GM21447 (cell line): ENCODE data around the gene CBX1.
"Not testable (repeated sequence)": the region's sequence is repeated elsewhere in the genome, so short reads cannot be mapped to it uniquely, and the experiment has no call there.

Experiments
- ATAC-seq: cut with Tn5 transposase; IDR thresholded peaks from one replicate; pipeline ENCODE4 v1.9.1; 2021; ENCODE audit not compliant: unreplicated experiment

CBX1 gene

DNA sequence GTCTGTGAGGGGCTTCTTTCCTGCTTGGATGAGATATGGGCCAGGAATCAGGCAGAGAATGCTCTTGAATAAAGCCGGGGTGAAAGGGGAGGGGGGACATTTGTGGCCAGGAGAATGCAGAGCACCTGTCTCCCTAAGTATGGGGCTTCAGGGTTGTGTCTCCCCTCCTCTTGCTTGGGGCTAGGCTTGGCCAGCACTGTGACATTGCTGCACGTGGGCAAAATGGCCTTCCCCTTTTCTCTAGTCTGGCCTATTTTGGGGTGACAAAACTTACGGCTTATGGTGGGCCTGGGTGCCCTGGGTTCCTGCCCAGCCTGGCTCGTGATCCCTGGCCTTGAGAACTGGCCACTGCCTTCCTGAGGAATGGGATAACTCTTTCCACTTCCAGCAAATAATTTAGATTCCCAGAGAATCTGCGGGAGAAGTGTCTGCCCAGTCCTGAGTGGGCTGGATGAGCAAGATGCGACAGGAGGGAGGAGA is 47.5 kb downstream of the CBX1 start:
- no peak for ATAC-seq

DNA sequence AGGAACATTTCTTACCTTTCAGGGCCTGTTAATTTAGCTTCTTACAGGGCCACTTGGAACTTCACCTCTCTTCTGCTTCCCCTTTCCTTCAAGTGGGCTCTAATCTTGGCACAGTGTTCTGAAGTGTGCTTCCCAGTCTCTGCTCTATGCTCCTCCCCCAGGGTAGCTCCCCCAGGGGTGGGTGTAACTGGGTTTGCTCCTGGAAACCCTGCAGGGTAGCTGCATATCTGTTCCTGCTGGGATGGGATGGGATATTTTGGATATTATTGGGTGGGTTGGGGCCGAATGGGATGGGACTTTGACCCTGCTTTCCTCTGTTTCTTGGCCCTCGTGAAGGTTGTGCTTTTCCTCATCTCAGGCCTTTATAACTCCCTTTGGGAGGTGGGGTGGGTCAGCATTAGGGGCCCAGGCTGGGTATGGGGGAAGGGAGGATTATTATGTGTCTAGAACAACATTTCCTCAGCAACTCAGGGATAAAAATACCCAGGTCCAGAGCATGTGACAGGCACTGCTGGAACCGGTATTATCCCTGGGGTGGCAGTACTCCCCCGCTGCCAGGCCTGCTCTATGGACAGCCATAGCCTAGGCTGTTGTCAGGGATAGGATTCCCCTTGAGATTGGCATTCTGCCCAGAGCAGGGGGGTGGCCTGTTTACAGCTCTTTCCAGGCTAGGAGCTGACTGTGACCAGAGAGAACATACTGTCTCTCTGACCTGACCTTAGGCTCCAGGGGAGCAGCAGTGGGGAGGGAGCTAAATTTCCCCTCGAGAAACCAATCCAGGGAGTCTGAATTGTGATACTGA is 48.1 kb downstream of the CBX1 start:
- no peak for ATAC-seq

DNA sequence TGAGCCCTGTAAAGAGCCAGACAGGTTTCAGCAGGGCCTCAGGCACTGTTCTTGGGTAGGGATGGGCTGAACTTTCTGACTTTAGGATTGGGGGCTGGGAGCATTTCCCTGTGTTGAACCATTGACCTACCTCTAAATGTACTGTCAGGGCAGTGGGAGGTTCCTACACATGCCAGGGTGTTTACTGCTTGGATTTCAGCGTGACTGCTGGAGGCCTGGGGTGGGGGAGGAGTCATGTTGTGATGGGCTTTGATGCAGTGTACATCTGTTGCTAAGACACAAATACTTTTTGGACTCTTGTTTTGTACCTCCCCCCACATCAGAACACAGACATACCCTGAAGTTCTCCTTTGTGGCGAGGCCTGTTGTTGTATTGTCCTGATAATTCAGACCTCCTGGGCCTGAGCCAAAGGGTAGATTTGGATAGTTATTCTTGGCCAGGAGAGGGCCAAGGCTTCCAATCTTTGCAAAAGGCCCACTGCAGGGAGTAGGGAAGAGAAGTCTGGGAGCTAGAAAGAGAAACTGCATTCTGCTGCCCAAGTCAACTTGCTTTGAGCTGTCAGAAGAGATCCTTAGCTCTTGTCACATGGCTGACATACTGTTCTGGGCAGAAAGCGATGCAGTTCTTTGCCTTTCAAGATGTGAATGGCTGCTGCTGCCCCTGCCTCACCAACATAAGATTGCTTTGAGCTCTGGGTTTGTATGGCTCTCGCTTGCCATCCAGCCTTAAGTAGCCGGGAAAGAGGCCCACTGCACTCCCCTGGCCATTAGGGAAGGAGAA is 49.4 kb downstream of the CBX1 start:
- ATAC-seq: no peak

DNA sequence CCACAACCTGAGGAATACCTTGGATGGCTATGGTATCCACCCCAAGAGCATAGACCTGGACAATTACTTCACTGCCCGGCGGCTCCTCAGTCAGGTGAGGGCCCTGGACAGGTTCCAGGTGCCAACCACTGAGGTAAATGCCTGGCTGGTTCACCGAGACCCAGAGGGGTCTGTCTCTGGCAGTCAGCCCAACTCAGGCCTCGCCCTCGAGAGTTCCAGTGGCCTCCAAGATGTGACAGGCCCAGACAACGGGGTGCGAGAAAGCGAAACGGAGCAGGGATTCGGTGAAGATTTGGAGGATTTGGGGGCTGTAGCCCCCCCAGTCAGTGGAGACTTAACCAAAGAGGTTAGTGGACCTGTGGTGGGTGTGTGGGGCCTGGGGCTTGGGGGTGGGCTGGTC is 50.0 kb downstream of the CBX1 start:
- no peak for ATAC-seq

DNA sequence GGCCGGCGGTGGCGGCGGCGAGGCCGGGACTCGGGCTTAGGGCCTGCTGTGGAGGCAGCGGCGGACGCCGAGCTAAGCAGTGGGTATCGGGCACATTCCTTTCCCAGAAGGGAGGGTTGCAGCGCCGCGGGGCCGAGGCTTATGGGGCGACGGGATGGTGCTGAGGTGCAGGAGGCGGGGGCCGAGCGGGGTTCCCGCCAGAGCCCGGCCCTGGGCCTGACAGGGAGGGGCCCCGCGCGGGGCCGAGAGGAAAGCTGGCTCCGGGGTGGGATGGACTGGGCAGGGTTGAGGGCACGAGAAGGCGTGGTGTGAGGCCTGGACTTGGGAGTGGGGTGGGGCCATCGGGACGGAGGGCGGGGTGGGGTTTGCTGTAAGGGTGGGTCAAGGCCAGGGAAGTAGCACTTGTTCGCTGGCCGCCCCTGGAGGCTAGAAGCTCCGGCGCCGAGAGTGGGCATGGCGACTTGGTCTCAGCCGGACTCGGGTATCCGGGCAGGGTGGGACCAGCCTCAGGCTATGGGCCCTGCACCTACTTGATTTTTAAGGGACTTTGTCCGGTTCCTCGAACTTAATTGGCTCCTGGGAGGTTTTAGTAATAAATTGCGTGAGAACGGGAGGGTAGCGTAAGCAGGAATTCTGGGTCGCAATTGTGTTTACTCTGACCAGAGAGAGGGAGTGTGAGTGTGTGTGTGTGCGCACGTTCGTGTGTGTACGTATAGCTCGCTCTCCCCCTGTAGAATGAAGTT is 52.7 kb downstream of the CBX1 start:
- ATAC-seq: peak; percentile 31

GRCh38 chr17:48047741-48048383 is 53.4 kb downstream of the CBX1 start, which contains the start of gene NFE2L1:
Gene NFE2L1, plus strand, starts transcription at chr17:48048359. Its CDS starts 2,760 bp downstream, at chr17:48051119.
- peak; percentile 88 for ATAC-seq

- ATAC-seq: no peak
These were observed 54.1 kb downstream of the CBX1 start for GRCh38 chr17:48047113-48047740.

GRCh38 chr17:48046296-48046695 is 55.0 kb downstream of the CBX1 start:
- ATAC-seq: no peak

- ATAC-seq: no peak
These were observed 55.8 kb downstream of the CBX1 start for GRCh38 chr17:48045316-48046001.

DNA sequence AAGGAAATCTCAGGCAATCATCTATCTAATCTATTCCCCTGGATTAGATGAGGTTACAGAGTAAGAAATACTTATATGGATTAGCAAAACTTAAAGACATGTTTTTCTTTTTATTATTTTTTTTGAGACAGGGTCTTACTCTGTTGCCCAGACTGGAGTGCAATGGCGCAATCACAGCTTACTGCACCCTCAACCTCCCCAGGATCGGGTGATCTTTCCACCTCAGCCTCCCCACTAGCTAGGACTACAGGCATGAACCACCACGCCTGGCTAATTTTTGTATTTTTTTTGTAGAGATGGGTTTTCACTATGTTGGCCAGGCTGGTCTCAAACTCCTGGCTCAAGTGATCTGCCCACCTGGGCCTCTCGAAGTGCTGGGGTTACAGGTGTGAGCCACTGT is 56.4 kb downstream of the CBX1 start:
- ATAC-seq: no peak

GRCh38 chr17:48043176-48043575 is 58.1 kb downstream of the CBX1 start:
- ATAC-seq: no peak

DNA sequence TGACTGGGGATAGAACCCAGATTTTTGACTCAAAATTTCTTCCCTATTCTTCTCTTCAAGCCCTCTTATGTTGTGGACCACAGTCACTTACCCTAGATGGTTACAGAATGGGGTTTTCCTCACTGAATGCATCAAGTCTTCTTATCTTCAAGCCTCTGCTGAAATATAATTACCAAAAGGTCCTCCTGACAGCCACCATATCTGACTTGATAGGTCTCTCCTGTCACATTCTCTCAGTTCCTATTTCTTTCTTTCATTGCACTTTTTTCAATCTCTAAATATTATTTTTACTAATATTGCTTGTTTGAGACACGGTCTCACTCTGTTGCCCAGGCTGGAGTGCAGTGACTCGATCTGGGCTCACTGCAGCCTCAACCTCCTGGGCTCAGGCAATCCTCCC is 62.6 kb downstream of the CBX1 start:
- no peak for ATAC-seq

DNA sequence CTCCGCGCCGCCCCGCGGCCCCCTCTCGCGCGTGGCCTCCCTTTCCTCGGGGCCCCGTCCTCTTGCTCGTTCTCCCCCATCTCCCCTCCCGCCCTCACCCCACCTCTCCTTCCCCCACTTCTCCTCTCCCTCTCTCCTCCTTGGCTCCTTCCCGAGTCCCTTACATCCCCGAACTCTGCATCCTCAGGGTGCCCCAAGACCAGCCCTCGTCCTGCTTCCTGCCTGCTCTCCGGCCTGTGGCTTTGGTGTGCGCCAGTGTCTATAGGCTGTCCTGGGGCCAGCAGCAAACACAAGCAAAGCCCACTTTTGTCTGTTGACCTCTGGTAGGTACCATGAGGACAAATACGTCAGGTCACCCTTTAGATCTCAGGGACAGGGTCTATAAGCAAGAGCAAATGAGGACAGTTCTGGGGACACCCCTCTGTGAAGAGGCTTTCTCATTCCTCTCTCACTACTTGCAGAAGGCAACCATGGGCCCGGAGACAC is 63.4 kb downstream of the CBX1 start:
- ATAC-seq: no peak

DNA sequence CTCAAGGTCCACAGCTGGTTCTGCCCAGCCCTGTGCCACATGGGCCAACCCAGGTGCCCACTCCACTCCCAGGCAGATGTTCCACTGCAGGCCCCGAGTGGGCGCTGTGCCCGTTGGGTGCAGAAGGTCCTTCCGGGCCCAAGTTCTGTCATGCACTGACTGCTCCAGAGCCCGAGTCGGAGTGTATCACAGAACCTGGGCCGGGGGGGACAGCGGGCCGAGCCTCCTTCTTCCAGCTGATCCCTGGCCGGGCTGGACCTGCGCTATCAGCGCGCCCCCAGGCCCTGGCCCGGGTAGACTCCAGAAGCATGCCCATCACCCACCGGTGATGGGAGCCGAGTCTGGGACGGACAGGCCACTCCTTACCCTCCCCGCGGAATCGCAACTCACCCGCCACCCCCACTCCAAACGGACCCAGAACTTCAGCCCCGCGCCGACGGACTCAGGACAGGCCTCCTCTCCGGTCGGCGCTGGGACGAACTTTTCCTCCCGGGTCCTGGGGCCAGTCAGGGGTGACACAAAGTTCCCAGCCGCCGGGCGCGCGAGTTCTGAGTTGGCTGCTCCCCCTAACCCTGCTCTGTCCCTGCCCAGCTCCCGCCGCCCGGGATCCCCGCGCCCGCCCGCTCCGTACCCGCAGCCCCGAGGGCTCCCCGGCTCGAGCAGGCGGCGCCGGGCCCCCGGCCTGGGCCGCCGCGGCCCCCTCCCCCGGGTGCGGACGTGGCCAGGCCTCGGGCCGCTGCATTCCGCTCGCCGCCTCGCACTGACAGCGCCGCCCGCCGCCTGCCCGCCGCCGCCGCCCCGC is 64.0 kb downstream of the CBX1 start, which contains the start of gene COPZ2:
Gene COPZ2, minus strand, starts transcription at position 762 of the 802 bp plus-strand sequence. Its CDS starts 20 bp downstream, at position 742.
- ATAC-seq: no peak

DNA sequence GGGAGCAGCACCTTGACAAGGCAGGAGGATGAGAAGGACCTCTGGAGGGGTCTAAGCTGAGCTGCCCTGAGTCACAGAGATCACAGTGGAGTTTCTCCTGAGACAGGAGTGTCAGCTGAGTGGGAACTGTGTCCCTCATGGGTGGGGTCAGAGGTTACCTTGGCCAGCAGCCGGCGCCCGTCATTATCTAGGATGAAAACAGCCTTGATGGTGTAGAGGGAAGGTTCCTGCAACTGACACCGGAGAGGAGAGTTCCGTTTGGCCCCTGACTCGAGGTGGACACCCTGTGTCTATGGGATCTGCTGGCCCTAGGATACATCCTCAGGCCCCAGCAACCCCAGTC is 64.6 kb downstream of the CBX1 start:
- ATAC-seq: no peak

DNA sequence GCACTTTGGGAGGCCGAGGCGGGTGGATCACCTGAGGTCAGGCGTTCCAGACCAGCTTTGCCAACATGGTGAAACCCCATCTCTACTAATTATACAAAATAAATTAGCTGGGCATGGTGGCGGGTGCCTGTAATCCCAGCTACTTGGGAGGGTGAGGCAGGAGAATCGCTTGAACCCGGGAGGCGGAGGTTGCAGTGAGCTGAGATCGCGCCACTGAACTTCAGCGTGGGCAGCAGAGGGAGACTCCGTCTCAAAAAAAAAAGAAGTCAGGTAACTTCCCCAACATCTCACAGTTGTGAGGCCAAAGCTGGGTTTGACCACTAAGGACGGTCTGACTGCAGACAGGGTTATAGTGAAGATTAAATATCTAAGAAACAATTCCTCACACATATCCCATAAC is 66.5 kb downstream of the CBX1 start:
- not testable (repeated sequence) for ATAC-seq

DNA sequence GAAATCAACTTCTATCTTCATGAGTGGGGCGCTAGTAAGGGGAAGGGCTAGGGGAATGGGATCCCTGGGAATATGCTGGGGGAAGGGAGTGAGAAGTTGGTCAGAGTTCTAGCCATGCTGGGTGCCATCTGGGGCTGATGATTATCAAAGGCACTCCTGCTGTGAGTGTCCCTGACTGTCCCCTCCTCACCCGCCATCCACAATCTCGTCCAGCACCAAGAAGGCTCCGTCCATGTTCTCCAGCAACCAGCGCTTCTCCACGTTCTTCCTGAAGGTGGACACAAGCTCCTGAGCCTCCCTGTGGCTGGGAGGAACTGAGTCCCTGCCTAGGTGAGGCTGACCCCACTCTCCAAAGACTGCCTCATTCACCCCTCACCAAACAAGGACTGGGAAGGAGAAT is 69.3 kb downstream of the CBX1 start:
- ATAC-seq: no peak

- no peak for ATAC-seq
These were observed 70.7 kb downstream of the CBX1 start for GRCh38 chr17:48030531-48030930.

DNA sequence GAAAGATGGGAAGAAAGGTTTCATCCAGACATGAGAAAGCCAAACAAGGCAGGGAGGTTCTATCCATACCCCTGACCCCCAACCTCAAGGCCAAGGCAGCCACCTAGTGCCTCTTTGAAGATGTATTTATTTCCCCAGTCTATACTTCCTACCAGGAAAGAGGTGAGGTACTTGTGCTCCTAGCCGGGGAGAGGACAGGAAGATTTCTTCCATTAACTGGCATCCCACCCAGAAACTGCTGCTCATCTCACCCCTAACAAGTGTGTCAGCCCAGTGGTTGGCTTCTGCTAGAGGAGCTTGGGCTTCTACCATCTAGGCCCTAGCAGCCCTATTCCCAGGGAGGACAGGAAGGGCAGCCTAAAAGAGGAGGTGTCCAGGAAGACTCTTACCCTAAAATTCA is 72.5 kb downstream of the CBX1 start:
- no peak for ATAC-seq
